ENCODE measurements around the gene OS9.
"Not testable (repeated sequence)": the region's sequence is repeated elsewhere in the genome, so short reads cannot be mapped to it uniquely, and the experiment has no call there.

Gene OS9

DNA sequence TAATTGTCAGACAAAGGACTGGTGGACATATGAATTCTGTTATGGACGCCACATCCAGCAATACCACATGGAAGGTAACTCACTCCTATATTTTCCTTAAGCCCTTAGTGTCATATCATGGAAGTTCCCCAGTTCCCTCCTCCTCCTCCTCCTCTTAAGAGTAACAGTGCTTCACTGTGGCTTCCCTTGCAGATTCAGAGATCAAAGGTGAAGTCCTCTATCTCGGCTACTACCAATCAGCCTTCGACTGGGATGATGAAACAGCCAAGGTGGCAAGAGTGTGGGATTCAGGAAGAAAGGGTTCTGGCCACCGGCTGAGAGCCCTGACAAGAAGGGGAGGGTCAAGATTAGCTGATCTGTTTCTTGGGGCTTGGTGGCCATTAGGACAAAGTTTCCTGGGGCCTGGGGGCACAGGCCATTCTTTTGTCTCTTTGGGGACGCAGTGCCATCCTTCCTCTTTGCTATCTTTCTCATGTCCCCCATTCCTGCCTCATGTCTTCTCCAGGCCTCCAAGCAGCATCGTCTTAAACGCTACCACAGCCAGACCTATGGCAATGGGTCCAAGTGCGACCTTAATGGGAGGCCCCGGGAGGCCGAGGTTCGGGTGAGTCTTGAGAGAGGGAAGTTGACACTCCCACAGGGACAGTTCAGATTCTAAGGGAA, 2.0 kb downstream of the OS9 start:
- H3K4me3 ChIP-seq (ENCODE audit: low read depth, low read length) = no peak overlapping the region
- H3K9me3 ChIP-seq (ENCODE audit: control insufficient read depth, insufficient read depth, low read length) = no peaks in the 10 kb centered on the region
- no peak overlapping the region for H3K9ac ChIP-seq (ENCODE audit: low read depth, low read length)
- H3K27ac ChIP-seq (ENCODE audit: low read depth, low read length) = no peak overlapping the region
- peaks cover 14% of the 10 kb centered on the region for H3K36me3 ChIP-seq (ENCODE audit: control insufficient read depth, insufficient read depth, low read length)
- 0 out of 2 replicates have a peak, but pooled peaks cover 4% of the 10 kb centered on the region for H3K4me1 ChIP-seq (ENCODE audit: control insufficient read depth, insufficient read depth, low read length)
- H3K27me3 ChIP-seq (ENCODE audit: control insufficient read depth, insufficient read depth, low read length) = no peaks in the 10 kb centered on the region

DNA sequence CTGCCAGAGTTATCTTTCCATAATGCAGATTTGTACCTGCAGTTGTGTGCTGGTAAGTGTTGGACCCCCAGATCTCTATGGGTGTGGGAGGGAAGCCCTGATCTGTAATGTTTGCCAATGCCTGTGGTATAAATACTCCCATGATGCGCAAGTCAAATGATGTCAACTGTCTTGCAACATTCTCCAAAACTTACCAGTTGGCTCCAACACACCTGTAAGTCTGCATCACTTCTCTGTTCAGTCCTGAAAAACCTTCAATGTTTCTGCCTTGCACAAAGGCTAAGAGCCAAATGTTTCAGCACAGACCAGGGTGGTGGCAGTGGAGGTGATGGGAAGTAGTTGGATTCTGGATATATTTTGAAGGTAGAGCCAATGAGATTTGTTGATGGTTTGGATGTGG, 3.1 kb downstream of the OS9 start:
- H3K4me1 ChIP-seq (ENCODE audit: control insufficient read depth, insufficient read depth, low read length) = 0 out of 2 replicates have a peak, but pooled peaks cover 4% of the 10 kb centered on the region
- H3K36me3 ChIP-seq (ENCODE audit: control insufficient read depth, insufficient read depth, low read length) = peaks cover 14% of the 10 kb centered on the region
- H3K9me3 ChIP-seq (ENCODE audit: control insufficient read depth, insufficient read depth, low read length) = no peaks in the 10 kb centered on the region
- H3K9ac ChIP-seq (ENCODE audit: low read depth, low read length) = no peak overlapping the region
- H3K4me3 ChIP-seq (ENCODE audit: low read depth, low read length) = no peak overlapping the region
- H3K27ac ChIP-seq (ENCODE audit: low read depth, low read length) = no peak overlapping the region
- no peaks in the 10 kb centered on the region for H3K27me3 ChIP-seq (ENCODE audit: control insufficient read depth, insufficient read depth, low read length)

DNA sequence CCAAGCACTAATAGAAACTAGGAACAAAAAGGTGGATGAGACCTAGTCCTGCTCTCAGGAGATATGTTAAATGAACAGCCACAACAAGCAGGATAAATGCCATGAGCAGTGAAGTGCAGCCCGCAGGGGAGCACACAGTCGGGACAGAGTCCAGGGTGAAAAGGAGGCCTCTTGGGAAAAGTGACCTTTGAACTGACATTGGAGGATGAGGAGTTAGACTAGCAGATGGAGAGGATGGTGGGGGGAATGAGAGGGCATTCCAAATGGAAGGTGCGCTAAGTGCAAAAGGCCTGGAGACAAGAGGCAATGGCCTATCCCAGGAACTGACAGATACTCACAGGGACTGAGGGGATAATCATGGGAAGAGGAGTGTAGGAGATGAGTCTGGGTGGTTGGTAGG, 4.5 kb downstream of the OS9 start:
- no peaks in the 10 kb centered on the region for H3K9me3 ChIP-seq (ENCODE audit: control insufficient read depth, insufficient read depth, low read length)
- no peaks in the 10 kb centered on the region for H3K27me3 ChIP-seq (ENCODE audit: control insufficient read depth, insufficient read depth, low read length)
- no peak overlapping the region for H3K9ac ChIP-seq (ENCODE audit: low read depth, low read length)
- no peak overlapping the region for H3K27ac ChIP-seq (ENCODE audit: low read depth, low read length)
- H3K4me3 ChIP-seq (ENCODE audit: low read depth, low read length) = no peak overlapping the region
- peaks cover 14% of the 10 kb centered on the region for H3K36me3 ChIP-seq (ENCODE audit: control insufficient read depth, insufficient read depth, low read length)
- 0 out of 2 replicates have a peak, but pooled peaks cover 4% of the 10 kb centered on the region for H3K4me1 ChIP-seq (ENCODE audit: control insufficient read depth, insufficient read depth, low read length)

DNA sequence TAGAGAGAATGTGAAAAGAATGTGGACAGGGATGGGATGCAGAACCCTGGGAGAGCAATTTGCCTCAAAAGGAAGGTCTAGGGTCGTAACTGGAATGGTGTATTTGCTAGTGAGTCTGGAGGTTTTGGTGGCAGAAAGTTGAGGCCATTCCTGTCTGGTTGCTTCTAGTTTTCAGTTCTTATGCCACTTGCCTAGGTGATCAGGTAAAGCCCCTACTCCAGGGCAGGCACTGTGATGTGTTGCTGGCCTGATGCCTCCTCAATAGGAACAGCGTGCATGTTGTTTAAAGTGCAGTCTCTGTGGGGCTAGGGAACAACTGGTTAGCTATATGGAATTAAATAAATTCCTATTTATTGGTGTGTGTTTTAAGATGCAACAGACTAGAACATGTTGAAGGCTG, 6.4 kb downstream of the OS9 start:
- no peak overlapping the region for H3K9ac ChIP-seq (ENCODE audit: low read depth, low read length)
- no peak overlapping the region for H3K27ac ChIP-seq (ENCODE audit: low read depth, low read length)
- H3K27me3 ChIP-seq (ENCODE audit: control insufficient read depth, insufficient read depth, low read length) = no peaks in the 10 kb centered on the region
- H3K4me3 ChIP-seq (ENCODE audit: low read depth, low read length) = no peak overlapping the region
- H3K9me3 ChIP-seq (ENCODE audit: control insufficient read depth, insufficient read depth, low read length) = no peaks in the 10 kb centered on the region
- H3K4me1 ChIP-seq (ENCODE audit: control insufficient read depth, insufficient read depth, low read length) = no peaks in the 10 kb centered on the region
- peaks cover 14% of the 10 kb centered on the region for H3K36me3 ChIP-seq (ENCODE audit: control insufficient read depth, insufficient read depth, low read length)

DNA sequence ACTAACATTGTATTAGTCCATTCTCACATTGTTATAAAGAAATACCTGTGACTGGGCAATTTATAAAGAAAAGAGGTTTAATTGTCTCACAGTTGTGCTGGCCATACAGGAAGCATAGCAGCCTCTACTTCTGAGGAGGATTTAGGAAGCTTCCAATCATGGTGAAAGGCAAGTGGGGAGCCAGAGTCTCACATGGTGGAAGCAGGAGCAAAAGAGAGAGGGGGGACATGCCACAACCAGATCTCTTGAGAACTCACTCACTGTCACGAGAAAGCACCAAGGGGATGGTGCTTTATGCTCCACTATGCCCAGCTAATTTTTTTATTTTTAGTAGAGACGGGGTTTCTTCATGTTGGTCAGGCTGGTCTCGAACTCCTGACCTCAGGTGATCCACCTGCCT, 13.3 kb downstream of the OS9 start:
- no peak overlapping the region for H3K27ac ChIP-seq (ENCODE audit: low read depth, low read length)
- H3K36me3 ChIP-seq (ENCODE audit: control insufficient read depth, insufficient read depth, low read length) = peaks cover 5% of the 10 kb centered on the region; the same call in 1 of the 2 replicates
- no peak overlapping the region for H3K4me3 ChIP-seq (ENCODE audit: low read depth, low read length)
- H3K9ac ChIP-seq (ENCODE audit: low read depth, low read length) = no peak overlapping the region
- no peaks in the 10 kb centered on the region for H3K27me3 ChIP-seq (ENCODE audit: control insufficient read depth, insufficient read depth, low read length)
- H3K9me3 ChIP-seq (ENCODE audit: control insufficient read depth, insufficient read depth, low read length) = no peaks in the 10 kb centered on the region
- no peaks in the 10 kb centered on the region for H3K4me1 ChIP-seq (ENCODE audit: control insufficient read depth, insufficient read depth, low read length)

DNA sequence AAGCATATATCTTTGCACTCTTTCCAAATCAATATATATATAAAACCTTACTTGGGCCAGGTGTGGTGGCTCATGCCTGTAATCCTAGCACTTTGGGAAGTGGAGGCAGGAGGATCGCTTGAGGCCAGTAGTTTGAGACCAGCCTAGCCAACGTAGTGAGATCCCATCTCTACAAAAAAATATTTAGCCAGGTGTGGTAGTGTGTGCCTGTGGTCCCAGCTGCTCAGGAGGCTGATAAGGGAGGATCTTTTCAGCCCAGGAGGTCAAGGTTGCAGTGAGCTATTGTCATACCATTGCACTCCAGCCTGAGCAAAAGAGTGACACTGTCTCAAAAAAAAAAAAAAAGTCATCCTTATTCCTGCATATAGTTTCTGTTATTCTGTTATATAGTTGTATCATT, 14.4 kb downstream of the OS9 start:
- H3K9me3 ChIP-seq (ENCODE audit: control insufficient read depth, insufficient read depth, low read length) = no peaks in the 10 kb centered on the region
- no peak overlapping the region for H3K27ac ChIP-seq (ENCODE audit: low read depth, low read length)
- no peaks in the 10 kb centered on the region for H3K27me3 ChIP-seq (ENCODE audit: control insufficient read depth, insufficient read depth, low read length)
- no peak overlapping the region for H3K9ac ChIP-seq (ENCODE audit: low read depth, low read length)
- peaks cover 5% of the 10 kb centered on the region; the same call in 1 of the 2 replicates for H3K36me3 ChIP-seq (ENCODE audit: control insufficient read depth, insufficient read depth, low read length)
- H3K4me1 ChIP-seq (ENCODE audit: control insufficient read depth, insufficient read depth, low read length) = no peaks in the 10 kb centered on the region
- H3K4me3 ChIP-seq (ENCODE audit: low read depth, low read length) = no peak overlapping the region

DNA sequence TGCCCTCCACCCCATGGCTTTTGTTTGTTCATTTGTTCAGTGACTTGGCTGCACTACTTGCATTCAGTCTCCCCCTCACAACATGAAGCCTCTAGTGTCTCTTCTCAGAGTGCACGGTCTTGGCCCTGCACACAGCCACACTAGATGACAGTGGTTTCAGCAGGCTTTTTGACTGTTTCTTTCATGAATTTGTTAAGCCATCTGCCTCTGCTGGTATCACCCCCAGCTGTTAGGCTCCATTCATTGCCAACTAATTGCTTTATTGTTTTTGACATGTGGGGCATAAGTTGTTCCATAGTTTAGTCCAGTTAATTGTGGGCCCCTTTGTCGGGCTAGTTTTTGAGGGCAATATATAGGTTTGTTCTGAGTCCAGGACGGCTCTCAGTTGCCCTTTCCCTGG, 18.8 kb downstream of the OS9 start:
- no peak overlapping the region for H3K27ac ChIP-seq (ENCODE audit: low read depth, low read length)
- H3K9ac ChIP-seq (ENCODE audit: low read depth, low read length) = no peak overlapping the region
- H3K4me1 ChIP-seq (ENCODE audit: control insufficient read depth, insufficient read depth, low read length) = no peaks in the 10 kb centered on the region
- H3K36me3 ChIP-seq (ENCODE audit: control insufficient read depth, insufficient read depth, low read length) = peaks cover 12% of the 10 kb centered on the region
- no peaks in the 10 kb centered on the region for H3K9me3 ChIP-seq (ENCODE audit: control insufficient read depth, insufficient read depth, low read length)
- H3K4me3 ChIP-seq (ENCODE audit: low read depth, low read length) = no peak overlapping the region
- no peaks in the 10 kb centered on the region for H3K27me3 ChIP-seq (ENCODE audit: control insufficient read depth, insufficient read depth, low read length)

DNA sequence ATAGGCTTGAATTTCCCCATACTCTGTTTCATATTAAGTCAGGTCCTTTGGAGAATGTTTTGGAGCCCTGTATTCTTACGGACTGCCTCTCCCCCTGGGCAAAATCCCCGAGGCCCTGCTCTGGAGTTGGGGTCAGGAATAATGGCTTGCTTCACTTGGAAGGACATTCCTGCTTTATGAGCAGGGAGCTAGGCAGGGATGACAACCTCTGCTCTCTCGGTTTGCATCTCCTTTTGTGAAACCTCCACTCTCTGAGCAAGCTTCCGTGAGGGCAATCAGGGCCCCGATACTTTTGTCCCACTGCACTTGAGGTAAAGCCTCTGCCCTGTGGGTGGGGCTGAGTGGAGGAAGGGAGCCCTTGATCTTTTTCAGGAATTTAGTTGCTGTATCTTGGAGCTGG, 19.3 kb downstream of the OS9 start:
- Histone ChIP-seq H3K9ac (ENCODE audit: low read depth, low read length) (no peak overlapping the region), H3K4me3 (ENCODE audit: low read depth, low read length) (no peak overlapping the region), H3K27me3 (ENCODE audit: control insufficient read depth, insufficient read depth, low read length) (no peaks in the 10 kb centered on the region), H3K27ac (ENCODE audit: low read depth, low read length) (no peak overlapping the region), H3K9me3 (ENCODE audit: control insufficient read depth, insufficient read depth, low read length) (no peaks in the 10 kb centered on the region), H3K4me1 (ENCODE audit: control insufficient read depth, insufficient read depth, low read length) (no peaks in the 10 kb centered on the region), H3K36me3 (ENCODE audit: control insufficient read depth, insufficient read depth, low read length) (peaks cover 17% of the 10 kb centered on the region)

DNA sequence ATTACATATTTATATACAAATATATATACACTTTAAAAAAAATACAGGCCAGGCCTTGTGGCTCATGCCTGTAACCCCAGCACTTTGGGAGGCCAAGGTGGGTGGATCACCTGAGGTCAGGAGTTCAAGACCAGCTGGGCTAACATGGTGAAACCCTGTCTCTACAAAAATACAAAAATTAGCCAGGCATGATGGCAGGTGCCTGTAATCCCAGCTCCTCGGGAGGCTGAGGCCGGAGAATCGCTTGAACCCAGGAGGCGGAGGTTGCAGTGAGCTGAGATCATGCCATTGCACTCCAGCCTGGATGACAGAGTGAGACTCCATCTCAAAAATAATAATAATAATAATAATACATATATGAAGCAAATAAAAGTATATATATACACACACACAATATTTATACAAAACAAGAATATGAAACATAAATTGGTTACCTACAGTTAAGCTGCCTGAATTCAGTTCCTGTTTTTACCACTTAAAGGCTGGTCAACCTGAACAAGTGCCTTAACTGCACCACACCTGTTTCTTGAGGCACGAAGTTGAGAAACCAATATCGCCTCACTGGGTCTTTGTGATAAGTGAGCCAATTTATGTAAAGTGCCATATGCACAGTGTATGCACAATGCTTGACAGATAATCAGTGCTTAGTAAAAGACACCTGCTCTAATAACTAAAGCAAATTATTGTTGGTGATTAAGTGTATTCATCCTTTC, 21.3 kb downstream of the OS9 start:
- H3K4me1 ChIP-seq (ENCODE audit: control insufficient read depth, insufficient read depth, low read length) = not testable (repeated sequence)

DNA sequence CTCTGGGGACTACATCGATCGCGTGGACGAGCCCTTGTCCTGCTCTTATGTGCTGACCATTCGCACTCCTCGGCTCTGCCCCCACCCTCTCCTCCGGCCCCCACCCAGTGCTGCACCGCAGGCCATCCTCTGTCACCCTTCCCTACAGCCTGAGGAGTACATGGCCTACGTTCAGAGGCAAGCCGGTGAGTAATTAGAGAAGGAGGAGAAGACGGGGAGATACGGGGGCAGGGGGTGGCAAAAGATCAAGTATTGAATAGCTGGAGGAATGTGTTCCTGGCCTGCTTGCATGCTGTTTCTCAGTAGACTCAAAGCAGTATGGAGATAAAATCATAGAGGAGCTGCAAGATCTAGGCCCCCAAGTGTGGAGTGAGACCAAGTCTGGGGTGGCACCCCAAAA, 21.9 kb downstream of the OS9 start:
- H3K9me3 ChIP-seq (ENCODE audit: control insufficient read depth, insufficient read depth, low read length) = no peaks in the 10 kb centered on the region
- peaks cover 37% of the 10 kb centered on the region for H3K36me3 ChIP-seq (ENCODE audit: control insufficient read depth, insufficient read depth, low read length)
- H3K9ac ChIP-seq (ENCODE audit: low read depth, low read length) = no peak overlapping the region
- H3K27ac ChIP-seq (ENCODE audit: low read depth, low read length) = no peak overlapping the region
- H3K4me1 ChIP-seq (ENCODE audit: control insufficient read depth, insufficient read depth, low read length) = no peaks in the 10 kb centered on the region
- H3K27me3 ChIP-seq (ENCODE audit: control insufficient read depth, insufficient read depth, low read length) = no peaks in the 10 kb centered on the region
- no peak overlapping the region for H3K4me3 ChIP-seq (ENCODE audit: low read depth, low read length)

More for the DNA sequence above, 21.3 kb downstream of the OS9 start:
- not testable (repeated sequence) for H3K27ac ChIP-seq (ENCODE audit: low read depth, low read length); H3K4me3 ChIP-seq (ENCODE audit: low read depth, low read length); H3K9ac ChIP-seq (ENCODE audit: low read depth, low read length); H3K27me3 ChIP-seq (ENCODE audit: control insufficient read depth, insufficient read depth, low read length); H3K9me3 ChIP-seq (ENCODE audit: control insufficient read depth, insufficient read depth, low read length)
- H3K36me3 ChIP-seq (ENCODE audit: control insufficient read depth, insufficient read depth, low read length) = peaks cover 32% of the 10 kb centered on the region

DNA sequence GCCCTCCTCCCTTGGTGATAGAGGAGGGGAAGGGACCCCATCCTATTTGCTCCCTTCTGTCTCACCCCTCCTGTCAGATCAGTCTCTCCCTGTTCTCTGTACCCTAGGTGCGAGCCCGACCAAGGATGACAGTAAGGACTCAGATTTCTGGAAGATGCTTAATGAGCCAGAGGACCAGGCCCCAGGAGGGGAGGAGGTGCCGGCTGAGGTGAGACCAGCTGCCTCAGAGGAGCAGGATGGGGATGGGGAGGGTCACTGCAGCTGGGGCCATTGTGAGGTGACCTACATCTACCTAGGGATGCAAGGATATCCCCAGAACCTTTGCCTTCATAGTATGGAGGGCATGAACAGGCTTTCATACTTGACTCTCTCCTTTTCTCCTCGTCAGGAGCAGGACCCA, 22.4 kb downstream of the OS9 start:
- Histone ChIP-seq H3K4me3 (ENCODE audit: low read depth, low read length) (no peak overlapping the region), H3K9ac (ENCODE audit: low read depth, low read length) (no peak overlapping the region), H3K4me1 (ENCODE audit: control insufficient read depth, insufficient read depth, low read length) (no peaks in the 10 kb centered on the region), H3K27ac (ENCODE audit: low read depth, low read length) (no peak overlapping the region), H3K27me3 (ENCODE audit: control insufficient read depth, insufficient read depth, low read length) (no peaks in the 10 kb centered on the region), H3K9me3 (ENCODE audit: control insufficient read depth, insufficient read depth, low read length) (no peaks in the 10 kb centered on the region), H3K36me3 (ENCODE audit: control insufficient read depth, insufficient read depth, low read length) (peaks cover 40% of the 10 kb centered on the region)
